K562 (cell line): ENCODE measurements around the gene SCYL1. TPM values are rescaled to one million over a fixed set of nuclear protein-coding genes. Genes with fewer than 3 reads are reported as not detected.

Experiments used
- CBFB ChIP-seq: sonication (generic); formaldehyde crosslinking; IDR thresholded peaks from 2 replicates; pipeline ENCODE4 v1.4.0; 2020; ENCODE audit warnings: mild to moderate bottlenecking, missing genetic modification reagents
- CBX3 ChIP-seq, 2 experiments: IDR thresholded peaks; 1 replicate in 1 of 2; 2 replicates in 1 of 2; pipeline ENCODE4 v1.6.1; 2012; ENCODE audit warnings: inconsistent platforms in 2 of 2, low read length in 2 of 2, borderline replicate concordance in 1 of 2, control low read depth in 1 of 2
- CC2D1A ChIP-seq: fragments of 450-650 bp; IDR thresholded peaks from 2 replicates; pipeline ENCODE4 v1.6.1; 2017; ENCODE audit warnings: mild to moderate bottlenecking
- CHD1 ChIP-seq: fragments of 200-600 bp; sonication (generic); IDR thresholded peaks from one replicate; pipeline ENCODE4 v1.6.1; 2012; ENCODE audit warnings: mild to moderate bottlenecking, moderate library complexity, low read length, inconsistent platforms
- HIVEP1 ChIP-seq: fragments of 250-450 bp; sonication (Bioruptor Pico); IDR thresholded peaks from 2 replicates; pipeline ENCODE4 v1.4.0; 2020; ENCODE audit warnings: mild to moderate bottlenecking
- HMG20B ChIP-seq: fragments of 250-450 bp; sonication (Bioruptor Pico); IDR thresholded peaks from 2 replicates; pipeline ENCODE4 v1.5.0; 2021; ENCODE audit warnings: mild to moderate bottlenecking
- HOXB6 ChIP-seq: fragments of 250-450 bp; sonication (Bioruptor Pico); IDR thresholded peaks from 2 replicates; pipeline ENCODE4 v1.5.1; 2022; ENCODE audit warnings: mild to moderate bottlenecking, borderline replicate concordance
- LARP7 ChIP-seq: fragments of 450-650 bp; IDR thresholded peaks from 2 replicates; pipeline ENCODE4 v1.6.1; 2016
- PCBP1 ChIP-seq: fragments of 200-400 bp; formaldehyde crosslinking; IDR thresholded peaks from 2 replicates; pipeline ENCODE4 v1.6.1; 2018; ENCODE audit warnings: mild to moderate bottlenecking, low read depth, low read length; ENCODE audit not compliant: poor library complexity, severe bottlenecking
- POLR2B ChIP-seq: fragments of 450-650 bp; IDR thresholded peaks from 2 replicates; pipeline ENCODE4 v1.6.1; 2018; ENCODE audit warnings: low read depth; ENCODE audit not compliant: partially characterized antibody
- PTTG1 ChIP-seq: fragments of 450-650 bp; IDR thresholded peaks from 2 replicates; pipeline ENCODE4 v1.6.1; 2016; ENCODE audit warnings: low read depth, mild to moderate bottlenecking, missing genetic modification characterization, missing compliant biosample characterization
- RBM22 ChIP-seq: fragments of 200-400 bp; formaldehyde crosslinking; IDR thresholded peaks from 2 replicates; pipeline ENCODE4 v1.6.1; 2018; ENCODE audit warnings: low read length, low read depth; ENCODE audit not compliant: poor library complexity, severe bottlenecking
- SLC30A9 ChIP-seq: fragments of 250-450 bp; sonication (Bioruptor Pico); IDR thresholded peaks from 2 replicates; pipeline ENCODE4 v1.8.0; 2022; ENCODE audit warnings: mild to moderate bottlenecking, moderate library complexity
- SP1 ChIP-seq: sonication (generic); formaldehyde crosslinking; IDR thresholded peaks from 2 replicates; pipeline ENCODE4 v1.8.1; 2022; ENCODE audit warnings: mild to moderate bottlenecking, missing genetic modification reagents
- ZNF140 ChIP-seq: fragments of 250-450 bp; sonication (Bioruptor Pico); IDR thresholded peaks from 2 replicates; pipeline ENCODE4 v1.8.0; 2021; ENCODE audit warnings: moderate library complexity, mild to moderate bottlenecking, inconsistent platforms
- ZNF212 ChIP-seq: fragments of 450-650 bp; formaldehyde crosslinking; IDR thresholded peaks from 2 replicates; pipeline ENCODE4 v1.4.0; 2020; ENCODE audit warnings: mild to moderate bottlenecking
- ZNF274 ChIP-seq: IDR thresholded peaks from 2 replicates; pipeline ENCODE4 v1.6.1; 2011; ENCODE audit warnings: low read depth, mild to moderate bottlenecking, low read length, moderate library complexity, borderline replicate concordance
- ZNF75A ChIP-seq: fragments of 450-650 bp; formaldehyde crosslinking; IDR thresholded peaks from 2 replicates; pipeline ENCODE4 v1.4.0; 2020; ENCODE audit warnings: mild to moderate bottlenecking
- ZNF778 ChIP-seq: fragments of 450-650 bp; formaldehyde crosslinking; IDR thresholded peaks from 2 replicates; pipeline ENCODE4 v1.4.0; 2020; ENCODE audit warnings: mild to moderate bottlenecking, moderate library complexity
- polyA plus RNA-seq, 8 experiments: library from polyadenylated mRNA; depleted of rRNA in 4 of 8; stranded (reverse) in 5 of 8; unstranded in 3 of 8; fragments of >200 nt; fragmentation: Nextera tagmentation in 2 of 8; fragmentation: Illumina TruSeq in 1 of 8; extraction: Ambion mirVana in 2 of 8; extraction: Trizol in 1 of 8; gene quantifications; 2 replicates each; pipeline versions ENCODE4 v1.2.1 to v1.2.3, GENCODE V29; 2011 to 2014; ENCODE audit warnings: inconsistent platforms in 1 of 8, missing spikeins in 1 of 8
- total RNA-seq, 7 experiments: library from RNA; depleted of rRNA in 6 of 7; stranded (reverse); fragments of >200 nt in 6 of 7; fragmentation: Illumina TruSeq in 2 of 7; extraction: Trizol in 2 of 7; gene quantifications; 2 replicates each; pipeline versions ENCODE4 v1.2.1 to v1.2.3, GENCODE V29; 2011 to 2021; ENCODE audit warnings: low replicate concordance in 1 of 7
- TF ChIP-seq, protein P1 (sequence below): fragments of 250-450 bp; sonication (Bioruptor Pico); IDR thresholded peaks from 2 replicates; pipeline ENCODE4 v1.5.0; 2022; ENCODE audit warnings: mild to moderate bottlenecking
- TF ChIP-seq, protein P2 (sequence below): fragments of 250-450 bp; sonication (Bioruptor Pico); IDR thresholded peaks from 2 replicates; pipeline ENCODE4 v1.9.0; 2021; ENCODE audit warnings: mild to moderate bottlenecking, inconsistent platforms
- TF ChIP-seq, protein P3 (sequence below): IDR thresholded peaks from 3 replicates; pipeline ENCODE4 v1.6.1; 2011; ENCODE audit warnings: borderline replicate concordance, mild to moderate bottlenecking, moderate library complexity; ENCODE audit not compliant: insufficient read length; ENCODE audit errors: extremely low read depth

SCYL1 gene
- total and polyA plus RNA-seq, 9 of the 15 experiments (the other 6 are each of a cell fraction or from before 2014, with no cell fraction given), result 1.9 to 145 (median 57.6) TPM

DNA sequence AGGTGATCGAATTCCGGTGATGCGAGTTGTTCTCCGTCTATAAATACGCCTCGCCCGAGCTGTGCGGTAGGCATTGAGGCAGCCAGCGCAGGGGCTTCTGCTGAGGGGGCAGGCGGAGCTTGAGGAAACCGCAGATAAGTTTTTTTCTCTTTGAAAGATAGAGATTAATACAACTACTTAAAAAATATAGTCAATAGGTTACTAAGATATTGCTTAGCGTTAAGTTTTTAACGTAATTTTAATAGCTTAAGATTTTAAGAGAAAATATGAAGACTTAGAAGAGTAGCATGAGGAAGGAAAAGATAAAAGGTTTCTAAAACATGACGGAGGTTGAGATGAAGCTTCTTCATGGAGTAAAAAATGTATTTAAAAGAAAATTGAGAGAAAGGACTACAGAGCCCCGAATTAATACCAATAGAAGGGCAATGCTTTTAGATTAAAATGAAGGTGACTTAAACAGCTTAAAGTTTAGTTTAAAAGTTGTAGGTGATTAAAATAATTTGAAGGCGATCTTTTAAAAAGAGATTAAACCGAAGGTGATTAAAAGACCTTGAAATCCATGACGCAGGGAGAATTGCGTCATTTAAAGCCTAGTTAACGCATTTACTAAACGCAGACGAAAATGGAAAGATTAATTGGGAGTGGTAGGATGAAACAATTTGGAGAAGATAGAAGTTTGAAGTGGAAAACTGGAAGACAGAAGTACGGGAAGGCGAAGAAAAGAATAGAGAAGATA, 25.7 kb upstream of the SCYL1 start, which contains the start of gene MALAT1 (continued):
- TF ChIP-seq ZNF212 (peak; percentile 95), ZNF274 (no peak), CC2D1A (0 out of 2 replicates have a peak, but pooled peaks have one; percentile 39), SP1 (CRISPR knock-in tag) (peak; percentile 84), POLR2B (peak; percentile 98), LARP7 (peak; percentile 7; the same call in 1 of the 2 replicates), HMG20B (CRISPR knock-in tag) (peak; percentile 99), CBX3 (IDR thresholded peaks at IDR 0.05; ENCODE audit: borderline replicate concordance in 1 of 2, low read length in 2 of 2) (0 out of 3 replicates have a peak, but pooled peaks of 1 of the 2 experiments have one; percentile 14), PTTG1 (tag) (no peak; the same call in 1 of the 2 replicates), ZNF140 (peak; percentile 13; the same call in 1 of the 2 replicates), ZNF75A (peak; percentile 91), CHD1 (peak; percentile 83), ZNF778 (no peak), HIVEP1 (peak; percentile 35; the same call in 1 of the 2 replicates), SLC30A9 (CRISPR knock-in tag) (no peak), RBM22 (no peak), CBFB (CRISPR knock-in tag) (peak; percentile 89), PCBP1 (no peak), HOXB6 (CRISPR knock-in tag) (peak; percentile 99)
- TF ChIP-seq, protein P1, sequence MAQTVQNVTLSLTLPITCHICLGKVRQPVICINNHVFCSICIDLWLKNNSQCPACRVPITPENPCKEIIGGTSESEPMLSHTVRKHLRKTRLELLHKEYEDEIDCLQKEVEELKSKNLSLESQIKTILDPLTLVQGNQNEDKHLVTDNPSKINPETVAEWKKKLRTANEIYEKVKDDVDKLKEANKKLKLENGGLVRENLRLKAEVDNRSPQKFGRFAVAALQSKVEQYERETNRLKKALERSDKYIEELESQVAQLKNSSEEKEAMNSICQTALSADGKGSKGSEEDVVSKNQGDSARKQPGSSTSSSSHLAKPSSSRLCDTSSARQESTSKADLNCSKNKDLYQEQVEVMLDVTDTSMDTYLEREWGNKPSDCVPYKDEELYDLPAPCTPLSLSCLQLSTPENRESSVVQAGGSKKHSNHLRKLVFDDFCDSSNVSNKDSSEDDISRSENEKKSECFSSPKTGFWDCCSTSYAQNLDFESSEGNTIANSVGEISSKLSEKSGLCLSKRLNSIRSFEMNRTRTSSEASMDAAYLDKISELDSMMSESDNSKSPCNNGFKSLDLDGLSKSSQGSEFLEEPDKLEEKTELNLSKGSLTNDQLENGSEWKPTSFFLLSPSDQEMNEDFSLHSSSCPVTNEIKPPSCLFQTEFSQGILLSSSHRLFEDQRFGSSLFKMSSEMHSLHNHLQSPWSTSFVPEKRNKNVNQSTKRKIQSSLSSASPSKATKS (CRISPR knock-in tag), result peak; percentile 94
- TF ChIP-seq, protein P2, sequence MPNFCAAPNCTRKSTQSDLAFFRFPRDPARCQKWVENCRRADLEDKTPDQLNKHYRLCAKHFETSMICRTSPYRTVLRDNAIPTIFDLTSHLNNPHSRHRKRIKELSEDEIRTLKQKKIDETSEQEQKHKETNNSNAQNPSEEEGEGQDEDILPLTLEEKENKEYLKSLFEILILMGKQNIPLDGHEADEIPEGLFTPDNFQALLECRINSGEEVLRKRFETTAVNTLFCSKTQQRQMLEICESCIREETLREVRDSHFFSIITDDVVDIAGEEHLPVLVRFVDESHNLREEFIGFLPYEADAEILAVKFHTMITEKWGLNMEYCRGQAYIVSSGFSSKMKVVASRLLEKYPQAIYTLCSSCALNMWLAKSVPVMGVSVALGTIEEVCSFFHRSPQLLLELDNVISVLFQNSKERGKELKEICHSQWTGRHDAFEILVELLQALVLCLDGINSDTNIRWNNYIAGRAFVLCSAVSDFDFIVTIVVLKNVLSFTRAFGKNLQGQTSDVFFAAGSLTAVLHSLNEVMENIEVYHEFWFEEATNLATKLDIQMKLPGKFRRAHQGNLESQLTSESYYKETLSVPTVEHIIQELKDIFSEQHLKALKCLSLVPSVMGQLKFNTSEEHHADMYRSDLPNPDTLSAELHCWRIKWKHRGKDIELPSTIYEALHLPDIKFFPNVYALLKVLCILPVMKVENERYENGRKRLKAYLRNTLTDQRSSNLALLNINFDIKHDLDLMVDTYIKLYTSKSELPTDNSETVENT, result peak; percentile 97
- TF ChIP-seq, protein P3, sequence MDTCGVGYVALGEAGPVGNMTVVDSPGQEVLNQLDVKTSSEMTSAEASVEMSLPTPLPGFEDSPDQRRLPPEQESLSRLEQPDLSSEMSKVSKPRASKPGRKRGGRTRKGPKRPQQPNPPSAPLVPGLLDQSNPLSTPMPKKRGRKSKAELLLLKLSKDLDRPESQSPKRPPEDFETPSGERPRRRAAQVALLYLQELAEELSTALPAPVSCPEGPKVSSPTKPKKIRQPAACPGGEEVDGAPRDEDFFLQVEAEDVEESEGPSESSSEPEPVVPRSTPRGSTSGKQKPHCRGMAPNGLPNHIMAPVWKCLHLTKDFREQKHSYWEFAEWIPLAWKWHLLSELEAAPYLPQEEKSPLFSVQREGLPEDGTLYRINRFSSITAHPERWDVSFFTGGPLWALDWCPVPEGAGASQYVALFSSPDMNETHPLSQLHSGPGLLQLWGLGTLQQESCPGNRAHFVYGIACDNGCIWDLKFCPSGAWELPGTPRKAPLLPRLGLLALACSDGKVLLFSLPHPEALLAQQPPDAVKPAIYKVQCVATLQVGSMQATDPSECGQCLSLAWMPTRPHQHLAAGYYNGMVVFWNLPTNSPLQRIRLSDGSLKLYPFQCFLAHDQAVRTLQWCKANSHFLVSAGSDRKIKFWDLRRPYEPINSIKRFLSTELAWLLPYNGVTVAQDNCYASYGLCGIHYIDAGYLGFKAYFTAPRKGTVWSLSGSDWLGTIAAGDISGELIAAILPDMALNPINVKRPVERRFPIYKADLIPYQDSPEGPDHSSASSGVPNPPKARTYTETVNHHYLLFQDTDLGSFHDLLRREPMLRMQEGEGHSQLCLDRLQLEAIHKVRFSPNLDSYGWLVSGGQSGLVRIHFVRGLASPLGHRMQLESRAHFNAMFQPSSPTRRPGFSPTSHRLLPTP, result no peak
